ENCODE results near the gene CHGA. TPM values are rescaled to one million over a fixed set of nuclear protein-coding genes. Genes with fewer than 3 reads are reported as not detected.

CHGA gene
- total and polyA plus RNA-seq, 2 donors from 2014 or later: 0.38 to 6.6 TPM

GRCh38 chr14:92969430-92969829 is 46.5 kb downstream of the CHGA start:
- H3K9ac ChIP-seq (ENCODE audit: low read length in 3 of 3): no peak overlapping the region
- H3K27ac ChIP-seq (ENCODE audit: low read depth in 2 of 2, low read length in 2 of 2): peak overlapping the region; percentile 85 to 89
- peaks cover 0 to 34% (median 32%) of the 10 kb centered on the region in 3 donors for H3K4me1 ChIP-seq (ENCODE audit: control insufficient read depth in 2 of 3, insufficient read depth in 2 of 3, low read depth in 1 of 3, low read length in 3 of 3)
- H3K36me3 ChIP-seq (ENCODE audit: control insufficient read depth in 2 of 3, insufficient read depth in 3 of 3, low read length in 3 of 3): no peaks in the 10 kb centered on the region
- no peak for FAIRE-seq
- H3K9me3 ChIP-seq (ENCODE audit: control insufficient read depth in 2 of 3, insufficient read depth in 1 of 3, low read length in 3 of 3): no peaks in the 10 kb centered on the region
- intact Hi-C loops (cut with DNase I): no loop called here
- peak in 1 of 5 donors; percentile 67 for DNase-seq
- H3K27me3 ChIP-seq (ENCODE audit: control insufficient read depth, insufficient read depth, low read length): no peaks in the 10 kb centered on the region
- no peak for TF ChIP-seq CTCF (IDR thresholded peaks at IDR 0.05; ENCODE audit: borderline replicate concordance, extremely low read depth, insufficient read depth)
- H3K4me3 ChIP-seq (ENCODE audit: low read length in 3 of 3): no peak overlapping the region

GRCh38 chr14:92969871-92970270 is 46.9 kb downstream of the CHGA start:
- no peaks in the 10 kb centered on the region for H3K9me3 ChIP-seq (ENCODE audit: control insufficient read depth in 2 of 3, insufficient read depth in 1 of 3, low read length in 3 of 3)
- no peak overlapping the region for H3K4me3 ChIP-seq (ENCODE audit: low read length in 3 of 3)
- no peak for FAIRE-seq
- no peak for TF ChIP-seq CTCF (IDR thresholded peaks at IDR 0.05; ENCODE audit: borderline replicate concordance, extremely low read depth, insufficient read depth)
- peak; percentile 80 to 86 (median 83) for DNase-seq
- H3K9ac ChIP-seq (ENCODE audit: low read length in 3 of 3): peak overlapping the region in 1 of 3 donors; percentile 41
- intact Hi-C loops (cut with DNase I): no loop called here
- no peaks in the 10 kb centered on the region for H3K36me3 ChIP-seq (ENCODE audit: control insufficient read depth in 2 of 3, insufficient read depth in 3 of 3, low read length in 3 of 3)
- H3K27me3 ChIP-seq (ENCODE audit: control insufficient read depth, insufficient read depth, low read length): no peaks in the 10 kb centered on the region
- peak overlapping the region; percentile 89 to 92 for H3K27ac ChIP-seq (ENCODE audit: low read depth in 2 of 2, low read length in 2 of 2)
- H3K4me1 ChIP-seq (ENCODE audit: control insufficient read depth in 2 of 3, insufficient read depth in 2 of 3, low read depth in 1 of 3, low read length in 3 of 3): peaks cover 0 to 36% (median 29%) of the 10 kb centered on the region in 3 donors

GRCh38 chr14:92970271-92970670 is 47.3 kb downstream of the CHGA start:
- peak in 1 of 5 donors; percentile 67 for DNase-seq
- intact Hi-C loops (cut with DNase I): no loop called here
- FAIRE-seq: no peak

More at GRCh38 chr14:92970271-92970670, 47.3 kb downstream of the CHGA start:
- TF ChIP-seq CTCF (IDR thresholded peaks at IDR 0.05; ENCODE audit: borderline replicate concordance, extremely low read depth, insufficient read depth): no peak
- Histone ChIP-seq H3K27me3 (ENCODE audit: control insufficient read depth, insufficient read depth, low read length) (no peaks in the 10 kb centered on the region), H3K36me3 (ENCODE audit: control insufficient read depth in 2 of 3, insufficient read depth in 3 of 3, low read length in 3 of 3) (no peaks in the 10 kb centered on the region), H3K27ac (ENCODE audit: low read depth in 2 of 2, low read length in 2 of 2) (peak overlapping the region; percentile 89 to 92), H3K9ac (ENCODE audit: low read length in 3 of 3) (peak overlapping the region in 1 of 3 donors; percentile 41), H3K9me3 (ENCODE audit: control insufficient read depth in 2 of 3, insufficient read depth in 1 of 3, low read length in 3 of 3) (no peaks in the 10 kb centered on the region), H3K4me1 (ENCODE audit: control insufficient read depth in 2 of 3, insufficient read depth in 2 of 3, low read depth in 1 of 3, low read length in 3 of 3) (peaks cover 0 to 34% (median 25%) of the 10 kb centered on the region in 3 donors), H3K4me3 (ENCODE audit: low read length in 3 of 3) (no peak overlapping the region)
